Omental fat pad (tissue), 4 donors: ENCODE results near the gene ARHGAP10. TPM values are rescaled to one million over a fixed set of nuclear protein-coding genes. Genes with fewer than 3 reads are reported as not detected.

Experiments
- ATAC-seq: fragments of 150-250 bp; one replicate; pipeline ENCODE4 v1.9.1; 2016; ENCODE audit warnings: mild to moderate bottlenecking, moderate library complexity; ENCODE audit not compliant: low FRiP score
- DNase-seq: peaks from one replicate; pipeline ENCODE4 v3.0.0-alpha.2; 2019; ENCODE audit warnings: low spot score
- total RNA-seq, 4 donors: library from RNA; depleted of rRNA; stranded (reverse); fragments of >200 nt; gene quantifications; one replicate each; pipeline ENCODE4 v1.1.0, GENCODE V29; 2016
- TF ChIP-seq, protein P1 (sequence below), 3 donors: fragments of 450-650 bp; IDR thresholded peaks; one replicate each; pipeline ENCODE4 v1.5.1; 2016 to 2017; ENCODE audit warnings: antibody characterized with exemption in 3 of 3, mild to moderate bottlenecking in 3 of 3, moderate library complexity in 2 of 3

The ARHGAP10 gene
- total RNA-seq, 4 donors from 2014 or later: 48.7 to 96.2 (median 57.0) TPM

DNA sequence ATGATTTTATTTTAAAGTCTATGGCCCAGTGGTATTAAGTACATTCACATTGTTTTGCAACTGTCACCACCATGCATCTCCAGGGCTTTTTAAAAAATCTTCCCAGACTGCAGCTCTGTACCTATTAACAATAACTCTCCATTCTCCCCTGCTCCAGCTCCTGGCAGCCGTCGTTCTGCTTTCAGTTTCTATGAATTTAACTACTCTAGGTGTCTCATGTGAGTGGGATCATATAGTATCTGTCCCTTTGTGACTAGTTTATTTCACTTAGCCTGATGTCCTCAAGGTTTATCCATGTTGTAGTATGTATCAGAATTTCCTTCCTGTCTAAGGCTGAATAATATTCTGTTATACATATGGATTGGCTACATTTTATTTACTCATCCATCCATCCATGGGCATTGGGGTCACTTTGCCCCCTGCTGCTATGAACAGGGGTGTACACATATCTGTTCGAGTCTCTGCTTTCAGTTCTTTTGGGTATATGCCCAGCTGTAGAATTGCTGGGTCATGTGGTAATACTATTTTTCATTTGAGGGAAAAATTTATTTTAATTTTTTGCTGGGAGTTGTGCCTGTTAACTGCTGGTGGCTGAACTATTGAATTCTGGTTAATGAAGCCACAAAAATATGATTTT is 131.3 kb downstream of the ARHGAP10 start:
- DNase-seq: no peak
- no peak for ATAC-seq
- TF ChIP-seq, protein P1, sequence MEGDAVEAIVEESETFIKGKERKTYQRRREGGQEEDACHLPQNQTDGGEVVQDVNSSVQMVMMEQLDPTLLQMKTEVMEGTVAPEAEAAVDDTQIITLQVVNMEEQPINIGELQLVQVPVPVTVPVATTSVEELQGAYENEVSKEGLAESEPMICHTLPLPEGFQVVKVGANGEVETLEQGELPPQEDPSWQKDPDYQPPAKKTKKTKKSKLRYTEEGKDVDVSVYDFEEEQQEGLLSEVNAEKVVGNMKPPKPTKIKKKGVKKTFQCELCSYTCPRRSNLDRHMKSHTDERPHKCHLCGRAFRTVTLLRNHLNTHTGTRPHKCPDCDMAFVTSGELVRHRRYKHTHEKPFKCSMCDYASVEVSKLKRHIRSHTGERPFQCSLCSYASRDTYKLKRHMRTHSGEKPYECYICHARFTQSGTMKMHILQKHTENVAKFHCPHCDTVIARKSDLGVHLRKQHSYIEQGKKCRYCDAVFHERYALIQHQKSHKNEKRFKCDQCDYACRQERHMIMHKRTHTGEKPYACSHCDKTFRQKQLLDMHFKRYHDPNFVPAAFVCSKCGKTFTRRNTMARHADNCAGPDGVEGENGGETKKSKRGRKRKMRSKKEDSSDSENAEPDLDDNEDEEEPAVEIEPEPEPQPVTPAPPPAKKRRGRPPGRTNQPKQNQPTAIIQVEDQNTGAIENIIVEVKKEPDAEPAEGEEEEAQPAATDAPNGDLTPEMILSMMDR (IDR thresholded peaks at IDR 0.05): no peak

DNA sequence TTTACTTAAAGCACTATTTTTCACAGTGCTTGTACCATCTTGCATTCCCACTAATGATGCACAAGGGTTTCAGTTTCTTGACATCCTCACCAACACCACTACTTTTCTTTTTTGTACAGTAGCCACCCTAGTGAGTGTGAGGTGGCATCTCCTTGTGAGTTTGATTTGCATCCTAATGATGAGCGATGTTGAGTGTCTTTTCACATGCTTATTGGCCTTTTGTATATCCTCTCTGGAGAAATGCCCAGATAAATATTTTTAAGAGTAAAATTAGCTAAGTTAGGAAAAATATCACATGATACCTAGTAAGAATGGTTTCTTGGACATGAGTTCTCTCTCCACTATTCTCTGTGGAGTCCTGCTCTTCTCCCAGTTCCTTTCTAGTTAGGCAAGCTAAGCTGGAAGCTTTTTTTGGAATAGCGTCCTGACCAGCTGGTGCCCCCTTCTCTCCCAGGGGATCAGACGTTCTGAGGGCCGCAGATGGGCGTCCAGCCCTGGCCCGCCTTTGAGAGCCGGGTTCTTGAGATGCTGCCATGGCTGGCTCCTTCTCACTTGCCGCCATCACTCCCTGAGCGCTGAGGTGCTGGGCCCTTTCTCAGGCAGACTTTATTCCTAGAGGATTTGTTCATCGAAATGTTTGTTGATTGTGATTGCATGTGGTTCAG is 132.1 kb downstream of the ARHGAP10 start:
- no peak for DNase-seq
- ATAC-seq: no peak
- TF ChIP-seq, protein P1 (IDR thresholded peaks at IDR 0.05): no peak

DNA sequence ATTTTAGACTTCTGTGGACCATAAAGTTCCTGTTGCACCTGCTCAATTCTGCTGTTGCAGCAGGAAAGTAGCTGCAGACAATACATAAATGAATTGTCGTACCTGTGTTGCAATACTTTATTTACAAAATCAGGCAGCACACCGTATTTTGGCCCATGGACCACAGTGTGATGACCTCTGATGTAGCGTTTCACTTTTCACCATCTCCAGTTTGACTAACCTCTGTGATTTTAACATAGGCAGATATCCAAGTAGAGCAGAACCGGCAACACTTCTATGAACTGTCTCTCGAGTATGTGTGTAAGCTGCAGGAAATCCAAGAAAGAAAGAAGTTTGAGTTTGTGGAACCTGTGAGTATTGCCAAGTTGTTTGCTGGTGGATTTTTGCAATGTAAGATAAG is 132.7 kb downstream of the ARHGAP10 start:
- no peak for DNase-seq
- peak; percentile 49 for ATAC-seq
- TF ChIP-seq, protein P1 (IDR thresholded peaks at IDR 0.05): no peak

DNA sequence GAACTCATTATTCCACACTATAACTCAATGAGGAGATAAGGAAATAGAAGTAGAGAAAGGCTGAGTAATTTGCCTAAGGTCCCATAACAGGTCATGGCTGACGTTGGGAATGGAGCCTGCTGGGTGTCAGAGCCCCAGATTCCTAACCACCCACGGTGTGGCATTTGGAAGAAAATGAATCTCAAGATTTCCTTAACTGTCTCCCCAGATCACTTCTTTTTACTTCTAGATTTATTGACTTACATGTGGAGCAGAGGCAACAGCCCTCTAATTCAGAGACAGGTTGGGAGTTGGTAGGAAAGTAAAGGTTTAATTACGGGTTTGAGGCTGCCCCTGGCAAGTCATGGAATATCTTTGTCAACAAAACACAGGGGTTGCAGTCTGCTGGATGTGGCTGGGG is 134.0 kb downstream of the ARHGAP10 start:
- DNase-seq: no peak
- TF ChIP-seq, protein P1 (IDR thresholded peaks at IDR 0.05): no peak
- ATAC-seq: no peak

DNA sequence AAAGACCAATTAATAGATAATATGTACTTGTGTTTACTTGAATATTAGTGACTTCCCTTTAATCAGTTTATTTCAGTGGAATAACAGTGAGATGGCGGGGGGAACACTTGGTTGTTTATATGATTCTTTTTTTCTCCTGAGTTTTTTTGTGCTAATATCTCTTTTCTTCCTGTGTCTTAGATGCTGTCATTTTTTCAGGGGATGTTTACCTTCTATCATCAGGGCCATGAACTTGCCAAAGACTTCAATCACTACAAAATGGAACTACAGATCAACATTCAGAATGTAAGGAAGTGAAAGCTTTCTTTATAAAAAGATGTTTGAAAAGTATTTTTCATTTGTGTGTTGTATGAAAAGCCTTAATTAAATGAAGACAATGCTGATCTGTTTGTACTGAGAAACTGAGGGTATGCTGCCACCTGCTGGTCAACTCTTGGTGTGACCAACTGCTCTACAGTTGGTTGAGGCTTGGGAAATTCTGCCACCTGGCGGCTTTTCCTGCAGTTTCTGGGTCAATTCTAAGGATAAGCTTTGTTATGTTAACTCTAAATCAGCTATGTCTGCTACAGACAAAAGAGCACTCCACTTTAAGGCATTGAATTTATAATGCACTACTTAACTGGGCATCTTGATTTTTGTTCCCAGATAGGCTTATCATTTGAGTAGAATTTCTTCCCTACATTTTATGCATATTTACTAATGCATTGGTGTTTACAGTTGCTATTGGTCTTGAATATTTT is 134.8 kb downstream of the ARHGAP10 start:
- ATAC-seq (peak; percentile 81), DNase-seq (peak; percentile 97)
- TF ChIP-seq, protein P1 (IDR thresholded peaks at IDR 0.05): peak in 2 of 3 donors; percentile 98

DNA sequence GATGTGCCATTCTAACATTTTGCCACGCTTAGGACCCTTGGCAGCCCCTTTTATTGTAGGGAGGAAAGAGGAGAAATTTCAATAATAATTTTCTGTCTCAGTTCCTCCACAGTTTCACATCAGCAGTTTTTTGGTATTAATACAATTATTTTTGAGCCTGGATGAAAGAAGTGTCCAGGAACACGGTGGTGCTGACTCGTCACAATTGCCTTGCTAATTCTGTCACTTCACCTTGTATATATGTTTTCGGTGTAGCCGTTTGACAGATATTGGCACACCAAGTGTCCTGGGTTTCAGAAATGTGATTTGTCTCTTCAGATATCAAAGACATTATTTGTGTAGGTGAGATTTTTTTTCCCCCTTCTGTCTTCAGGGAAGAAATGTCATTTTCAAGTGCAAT is 142.2 kb downstream of the ARHGAP10 start:
- ATAC-seq (no peak), DNase-seq (no peak)
- TF ChIP-seq, protein P1 (IDR thresholded peaks at IDR 0.05): no peak
